ENCODE measurements around the gene PUS10.
"Not testable (repeated sequence)": the region's sequence is repeated elsewhere in the genome, so short reads cannot be mapped to it uniquely, and the experiment has no call there.

PUS10 gene

GRCh38 chr2:60932954-60933353, 85.1 kb downstream of the PUS10 start:
- DNase-seq (ENCODE audit: low read depth in 2 of 2) = no peak

GRCh38 chr2:60932061-60932460, 86.0 kb downstream of the PUS10 start:
- not testable (repeated sequence) for DNase-seq (ENCODE audit: low read depth in 2 of 2)

- DNase-seq (ENCODE audit: low read depth in 2 of 2) = no peak
Measured at GRCh38 chr2:60926741-60927552, 91.1 kb downstream of the PUS10 start.

GRCh38 chr2:60925994-60926740, 91.9 kb downstream of the PUS10 start:
- no peak for DNase-seq (ENCODE audit: low read depth in 2 of 2)

GRCh38 chr2:60907329-60907728, 110.7 kb downstream of the PUS10 start:
- DNase-seq (ENCODE audit: low read depth in 2 of 2) = no peak

GRCh38 chr2:60906395-60906794, 111.7 kb downstream of the PUS10 start:
- no peak for DNase-seq (ENCODE audit: low read depth in 2 of 2)

GRCh38 chr2:60905867-60906266, 112.2 kb downstream of the PUS10 start:
- DNase-seq (ENCODE audit: low read depth in 2 of 2) = not testable (repeated sequence)

- not testable (repeated sequence) for DNase-seq (ENCODE audit: low read depth in 2 of 2)
Measured at GRCh38 chr2:60901296-60901695, 116.8 kb downstream of the PUS10 start.

GRCh38 chr2:60899892-60900249, 118.2 kb downstream of the PUS10 start:
- no peak for DNase-seq (ENCODE audit: low read depth in 2 of 2)

- peak in 1 of 2 experiments; percentile 45 for DNase-seq (ENCODE audit: low read depth in 2 of 2)
Measured at GRCh38 chr2:60899230-60899891, 118.7 kb downstream of the PUS10 start.

GRCh38 chr2:60898567-60898966, 119.5 kb downstream of the PUS10 start:
- DNase-seq (ENCODE audit: low read depth in 2 of 2) = no peak
